GM18505 (cell line): ENCODE results near the gene PHF1.

Experiments used
- ATAC-seq: cut with Tn5 transposase; IDR thresholded peaks from one replicate; pipeline ENCODE4 v1.9.1; 2021; ENCODE audit not compliant: unreplicated experiment
- POLR2A ChIP-seq: IDR thresholded peaks from 4 replicates; pipeline ENCODE4 v1.6.1; 2011; ENCODE audit warnings: borderline replicate concordance; ENCODE audit not compliant: insufficient read depth, insufficient read length; ENCODE audit errors: extremely low read depth

PHF1 gene

GRCh38 chr6:33405386-33405940 lies 5.4 kb upstream of the PHF1 start:
- TF ChIP-seq POLR2A: no peak
- ATAC-seq: no peak

GRCh38 chr6:33406126-33406525 lies 4.7 kb upstream of the PHF1 start:
- TF ChIP-seq POLR2A: no peak
- ATAC-seq: no peak

- ATAC-seq: no peak
- no peak for TF ChIP-seq POLR2A
Observed at GRCh38 chr6:33407132-33407718, 3.6 kb upstream of the PHF1 start.

GRCh38 chr6:33410050-33410710 lies 634 bp upstream of the PHF1 start:
- peak; percentile 48 for TF ChIP-seq POLR2A
- peak; percentile 74 for ATAC-seq

- no peak for TF ChIP-seq POLR2A
- no peak for ATAC-seq
Observed at GRCh38 chr6:33411632-33412005, 805 bp downstream of the PHF1 start.

GRCh38 chr6:33412140-33413009 lies 1.6 kb downstream of the PHF1 start:
- ATAC-seq: no peak
- TF ChIP-seq POLR2A: no peak

- no peak for TF ChIP-seq POLR2A
Observed at GRCh38 chr6:33413241-33414120, 2.7 kb downstream of the PHF1 start.

GRCh38 chr6:33414592-33415271 lies 3.9 kb downstream of the PHF1 start:
- ATAC-seq: no peak
- no peak for TF ChIP-seq POLR2A

More at GRCh38 chr6:33413241-33414120, 2.7 kb downstream of the PHF1 start:
- ATAC-seq: no peak

- ATAC-seq: no peak
- TF ChIP-seq POLR2A: no peak
Observed at GRCh38 chr6:33415831-33416230, 5.0 kb downstream of the PHF1 start.

GRCh38 chr6:33416386-33417127 lies 5.7 kb downstream of the PHF1 start:
- no peak for ATAC-seq
- peak; percentile 66 for TF ChIP-seq POLR2A

GRCh38 chr6:33417128-33417902 lies 6.5 kb downstream of the PHF1 start:
- ATAC-seq: no peak
- TF ChIP-seq POLR2A: no peak
